T-helper 1 cell treated with Interleukin-12 subunit alpha and Interleukin-12 subunit beta and Interleukin-4 antibody, amounts not matched to agents 30 μg/mL and 1 μg/mL, for 36 hours (primary cell): ENCODE results near the gene CUL7.
A peak's percentile ranks its signal among the peaks of the same experiment; 100 is the strongest.
"Not testable (repeated sequence)": the region's sequence is repeated elsewhere in the genome, so short reads cannot be mapped to it uniquely, and the experiment has no call there.

Experiments used
- H3K27ac Mint-ChIP-seq: one replicate; pipeline ENCODE4 v1.8.0; 2021; ENCODE audit warnings: mild to moderate bottlenecking, mixed read lengths
- H3K27me3 Mint-ChIP-seq: one replicate; pipeline ENCODE4 v1.8.0; 2021; ENCODE audit warnings: low read depth, mixed read lengths
- H3K36me3 Mint-ChIP-seq: one replicate; pipeline ENCODE4 v1.8.0; 2021; ENCODE audit warnings: low read depth, mixed read lengths
- H3K4me1 Mint-ChIP-seq: one replicate; pipeline ENCODE4 v1.8.0; 2021; ENCODE audit warnings: low read depth, mixed read lengths
- H3K4me3 Mint-ChIP-seq: one replicate; pipeline ENCODE4 v1.8.0; 2021; ENCODE audit warnings: mild to moderate bottlenecking, moderate library complexity, mixed read lengths
- H3K9me3 Mint-ChIP-seq: one replicate; pipeline ENCODE4 v1.8.0; 2021; ENCODE audit warnings: mixed read lengths

Gene CUL7

GRCh38 chr6:43086022-43086658 is 32.5 kb upstream of the CUL7 start:
- H3K27me3 Mint-ChIP-seq, result peaks cover 7% of the 10 kb centered on the region
- no peaks in the 10 kb centered on the region for H3K36me3 Mint-ChIP-seq
- H3K4me1 Mint-ChIP-seq, result peaks cover 3% of the 10 kb centered on the region
- no peaks in the 10 kb centered on the region for H3K9me3 Mint-ChIP-seq
- H3K27ac Mint-ChIP-seq, result no peak overlapping the region
- no peak overlapping the region for H3K4me3 Mint-ChIP-seq

GRCh38 chr6:43082806-43083655 is 29.4 kb upstream of the CUL7 start:
- Mint-ChIP-seq H3K4me1 (peaks cover 3% of the 10 kb centered on the region), H3K4me3 (no peak overlapping the region), H3K36me3 (no peaks in the 10 kb centered on the region), H3K9me3 (no peaks in the 10 kb centered on the region), H3K27ac (no peak overlapping the region), H3K27me3 (peaks cover 25% of the 10 kb centered on the region)

- peaks cover 36% of the 10 kb centered on the region for H3K27me3 Mint-ChIP-seq
- H3K36me3 Mint-ChIP-seq, H3K27ac Mint-ChIP-seq, H3K4me1 Mint-ChIP-seq, H3K4me3 Mint-ChIP-seq, H3K9me3 Mint-ChIP-seq: not testable (repeated sequence)
Measured at GRCh38 chr6:43081922-43082321, 28.3 kb upstream of the CUL7 start.

- Mint-ChIP-seq H3K27me3 (peaks cover 42% of the 10 kb centered on the region), H3K9me3 (no peaks in the 10 kb centered on the region), H3K4me1 (peaks cover 2% of the 10 kb centered on the region), H3K27ac (no peak overlapping the region), H3K36me3 (no peaks in the 10 kb centered on the region), H3K4me3 (no peak overlapping the region)
Measured at GRCh38 chr6:43081043-43081442, 27.4 kb upstream of the CUL7 start.

- Mint-ChIP-seq H3K4me1 (peaks cover 1% of the 10 kb centered on the region), H3K27ac (no peak overlapping the region), H3K4me3 (no peak overlapping the region), H3K9me3 (no peaks in the 10 kb centered on the region), H3K36me3 (peaks cover 3% of the 10 kb centered on the region), H3K27me3 (peaks cover 48% of the 10 kb centered on the region)
Measured at GRCh38 chr6:43078691-43079090, 25.0 kb upstream of the CUL7 start.

GRCh38 chr6:43077981-43078511 is 24.4 kb upstream of the CUL7 start:
- peaks cover 1% of the 10 kb centered on the region for H3K4me1 Mint-ChIP-seq
- H3K4me3 Mint-ChIP-seq, result peak overlapping the region; percentile 6

GRCh38 chr6:43077333-43077809 is 23.7 kb upstream of the CUL7 start:
- Mint-ChIP-seq H3K4me3 (no peak overlapping the region), H3K4me1 (peaks cover 1% of the 10 kb centered on the region), H3K9me3 (no peaks in the 10 kb centered on the region)

More at GRCh38 chr6:43077981-43078511, 24.4 kb upstream of the CUL7 start:
- no peaks in the 10 kb centered on the region for H3K9me3 Mint-ChIP-seq
- peaks cover 44% of the 10 kb centered on the region for H3K27me3 Mint-ChIP-seq
- H3K27ac Mint-ChIP-seq, result no peak overlapping the region
- peaks cover 3% of the 10 kb centered on the region for H3K36me3 Mint-ChIP-seq

GRCh38 chr6:43076464-43077332 is 23.0 kb upstream of the CUL7 start:
- Mint-ChIP-seq H3K4me3 (peak overlapping the region; percentile 34), H3K9me3 (no peaks in the 10 kb centered on the region), H3K27me3 (peaks cover 44% of the 10 kb centered on the region), H3K36me3 (peaks cover 3% of the 10 kb centered on the region), H3K4me1 (peaks cover 1% of the 10 kb centered on the region), H3K27ac (no peak overlapping the region)

More at GRCh38 chr6:43077333-43077809, 23.7 kb upstream of the CUL7 start:
- peaks cover 3% of the 10 kb centered on the region for H3K36me3 Mint-ChIP-seq
- peaks cover 44% of the 10 kb centered on the region for H3K27me3 Mint-ChIP-seq
- no peak overlapping the region for H3K27ac Mint-ChIP-seq

- H3K4me1 Mint-ChIP-seq, result peaks cover 1% of the 10 kb centered on the region
- peak within 1 kb of the TSS; percentile 34 for H3K4me3 Mint-ChIP-seq
- H3K36me3 Mint-ChIP-seq, result peaks cover 3% of the 10 kb centered on the region
- H3K27me3 Mint-ChIP-seq, result peaks cover 40% of the 10 kb centered on the region
- no peaks in the 10 kb centered on the region for H3K9me3 Mint-ChIP-seq
- H3K27ac Mint-ChIP-seq, result no peak within 1 kb of the TSS
Measured at GRCh38 chr6:43075670-43076463, 22.2 kb upstream of the CUL7 start, which contains the start of gene PTK7. TSS of gene PTK7 (plus strand) at chr6:43076314. CDS start at chr6:43076489, 175 bp downstream.

- peaks cover 4% of the 10 kb centered on the region for H3K4me1 Mint-ChIP-seq
- H3K9me3 Mint-ChIP-seq, result no peaks in the 10 kb centered on the region
- peaks cover 36% of the 10 kb centered on the region for H3K27me3 Mint-ChIP-seq
- H3K4me3 Mint-ChIP-seq, result no peak overlapping the region
- H3K27ac Mint-ChIP-seq, result no peak overlapping the region
- peaks cover 3% of the 10 kb centered on the region for H3K36me3 Mint-ChIP-seq
Measured at GRCh38 chr6:43074847-43075669, 21.4 kb upstream of the CUL7 start.

GRCh38 chr6:43070028-43070632 is 16.5 kb upstream of the CUL7 start:
- peaks cover 3% of the 10 kb centered on the region for H3K36me3 Mint-ChIP-seq
- H3K4me3 Mint-ChIP-seq, result no peak overlapping the region
- peaks cover 4% of the 10 kb centered on the region for H3K27me3 Mint-ChIP-seq
- peaks cover 4% of the 10 kb centered on the region for H3K4me1 Mint-ChIP-seq
- no peak overlapping the region for H3K27ac Mint-ChIP-seq
- no peaks in the 10 kb centered on the region for H3K9me3 Mint-ChIP-seq

GRCh38 chr6:43062818-43063217 is 9.2 kb upstream of the CUL7 start:
- Mint-ChIP-seq H3K4me3 (no peak overlapping the region), H3K36me3 (peaks cover 6% of the 10 kb centered on the region), H3K27me3 (no peaks in the 10 kb centered on the region)

More at GRCh38 chr6:43062818-43063217, 9.2 kb upstream of the CUL7 start:
- Mint-ChIP-seq H3K9me3 (no peaks in the 10 kb centered on the region), H3K4me1 (peaks cover 23% of the 10 kb centered on the region), H3K27ac (no peak overlapping the region)
